CD4-positive, alpha-beta T cell treated with Interleukin-21 for 1 hour (primary cell): ENCODE measurements around the gene ZXDA.
"Not testable (repeated sequence)": the region's sequence is repeated elsewhere in the genome, so short reads cannot be mapped to it uniquely, and the experiment has no call there.

Experiments
- DNase-seq: peaks from one replicate; pipeline ENCODE4 v3.0.0-alpha.2; 2020

The ZXDA gene, protein sequence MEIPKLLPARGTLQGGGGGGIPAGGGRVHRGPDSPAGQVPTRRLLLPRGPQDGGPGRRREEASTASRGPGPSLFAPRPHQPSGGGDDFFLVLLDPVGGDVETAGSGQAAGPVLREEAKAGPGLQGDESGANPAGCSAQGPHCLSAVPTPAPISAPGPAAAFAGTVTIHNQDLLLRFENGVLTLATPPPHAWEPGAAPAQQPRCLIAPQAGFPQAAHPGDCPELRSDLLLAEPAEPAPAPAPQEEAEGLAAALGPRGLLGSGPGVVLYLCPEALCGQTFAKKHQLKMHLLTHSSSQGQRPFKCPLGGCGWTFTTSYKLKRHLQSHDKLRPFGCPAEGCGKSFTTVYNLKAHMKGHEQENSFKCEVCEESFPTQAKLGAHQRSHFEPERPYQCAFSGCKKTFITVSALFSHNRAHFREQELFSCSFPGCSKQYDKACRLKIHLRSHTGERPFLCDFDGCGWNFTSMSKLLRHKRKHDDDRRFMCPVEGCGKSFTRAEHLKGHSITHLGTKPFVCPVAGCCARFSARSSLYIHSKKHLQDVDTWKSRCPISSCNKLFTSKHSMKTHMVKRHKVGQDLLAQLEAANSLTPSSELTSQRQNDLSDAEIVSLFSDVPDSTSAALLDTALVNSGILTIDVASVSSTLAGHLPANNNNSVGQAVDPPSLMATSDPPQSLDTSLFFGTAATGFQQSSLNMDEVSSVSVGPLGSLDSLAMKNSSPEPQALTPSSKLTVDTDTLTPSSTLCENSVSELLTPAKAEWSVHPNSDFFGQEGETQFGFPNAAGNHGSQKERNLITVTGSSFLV

DNA sequence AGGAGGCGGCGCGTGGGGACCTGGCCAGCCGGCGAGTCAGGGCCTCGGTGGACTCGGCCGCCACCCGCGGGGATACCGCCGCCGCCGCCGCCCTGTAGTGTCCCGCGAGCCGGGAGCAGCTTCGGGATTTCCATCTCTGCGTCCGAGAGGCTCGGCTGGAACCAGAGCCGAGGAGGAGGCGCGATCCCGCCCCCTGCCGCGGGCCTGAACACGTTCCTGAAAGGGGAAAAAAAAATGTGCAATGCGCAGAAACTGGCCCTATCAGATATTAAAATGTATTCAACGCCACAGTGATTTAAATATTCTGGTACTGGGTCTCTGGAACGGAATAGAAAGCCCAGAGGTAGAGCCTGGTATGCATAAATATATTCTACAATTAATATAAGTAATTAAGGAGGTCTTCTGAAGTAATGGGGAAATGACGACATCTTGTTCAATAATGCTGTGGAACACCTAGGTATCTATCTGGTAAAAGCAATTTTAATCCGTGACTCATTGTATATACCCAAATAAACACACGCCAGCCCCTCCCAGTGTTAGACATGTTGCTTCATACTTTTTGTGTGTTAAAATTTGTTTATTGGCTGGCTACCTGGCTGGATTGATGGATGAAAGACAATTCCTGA is at the start of gene ZXDA:
Gene ZXDA (minus strand): TSS at position 172 of the 626 bp plus-strand sequence. CDS start 38 bp downstream, at position 134.
- DNase-seq, result peak; percentile 56

DNA sequence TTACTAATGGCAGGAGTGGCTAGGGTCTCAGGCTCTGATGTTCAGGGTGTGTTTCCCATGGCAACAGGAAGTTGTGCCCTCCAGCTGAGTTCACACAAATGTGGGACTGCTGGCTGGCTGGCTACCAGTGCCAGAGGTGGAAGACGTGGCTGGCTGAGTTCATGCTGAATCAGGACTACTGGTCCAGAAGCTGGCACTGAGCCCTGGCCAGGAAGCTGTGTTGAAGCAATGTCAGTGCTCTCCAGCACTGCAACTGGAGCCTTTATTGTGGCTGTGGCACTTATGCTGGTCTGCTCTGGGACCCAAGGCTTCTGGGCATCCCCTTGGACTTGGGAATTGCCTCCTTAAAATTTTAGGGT is 42.0 kb upstream of the ZXDA start:
- no peak for DNase-seq

DNA sequence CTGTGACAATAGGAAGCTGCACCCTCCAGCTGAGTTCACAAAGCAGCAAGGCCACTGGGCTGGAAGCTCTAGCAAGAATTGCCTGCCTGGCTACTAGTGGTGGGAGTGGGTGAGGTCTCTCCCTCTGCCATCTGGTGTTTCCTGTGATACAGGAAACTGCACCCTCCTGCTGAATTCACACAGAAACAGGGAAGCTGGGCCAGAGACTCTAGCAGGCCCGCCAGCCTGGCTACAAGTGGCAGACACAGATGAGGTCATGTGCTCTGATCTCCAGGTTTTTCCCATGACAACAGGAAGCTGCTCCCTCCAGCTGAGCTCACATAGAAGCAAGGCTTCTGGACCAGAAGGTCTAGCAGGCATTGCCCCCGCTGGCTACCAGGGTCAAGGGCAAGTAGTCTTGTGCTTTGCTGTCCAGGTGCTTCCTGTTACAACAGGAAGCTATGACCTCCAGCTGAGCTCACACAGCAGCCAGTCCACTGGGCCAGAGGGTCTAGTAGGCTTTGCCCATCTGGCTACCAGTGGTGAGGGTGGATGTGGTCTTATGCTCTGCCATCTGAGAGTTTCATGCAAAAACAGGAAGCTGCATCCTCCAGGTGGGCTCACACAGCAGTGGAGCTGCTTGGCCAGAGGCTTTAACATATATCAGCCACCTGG is 41.5 kb upstream of the ZXDA start:
- DNase-seq, result no peak

DNA sequence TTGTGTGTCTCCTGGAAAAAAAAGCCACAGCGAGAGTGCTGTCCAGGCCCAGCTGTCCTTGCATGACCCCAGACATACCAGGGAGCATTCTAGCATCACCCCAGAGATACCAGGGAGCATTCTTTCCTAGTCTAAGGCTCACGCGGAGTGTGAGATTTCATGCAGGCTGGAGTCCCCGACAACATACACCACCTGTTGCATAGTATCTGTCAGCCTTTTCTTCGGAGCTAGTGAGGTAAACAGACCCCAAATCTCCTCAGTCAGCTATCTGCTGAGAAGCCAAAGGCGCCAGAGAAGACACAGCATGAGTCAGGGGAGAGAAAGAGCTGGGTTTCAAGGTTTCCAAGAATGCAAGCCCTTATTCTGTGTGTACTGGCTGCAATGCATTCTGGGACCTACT is 23.1 kb upstream of the ZXDA start:
- DNase-seq, result no peak

DNA sequence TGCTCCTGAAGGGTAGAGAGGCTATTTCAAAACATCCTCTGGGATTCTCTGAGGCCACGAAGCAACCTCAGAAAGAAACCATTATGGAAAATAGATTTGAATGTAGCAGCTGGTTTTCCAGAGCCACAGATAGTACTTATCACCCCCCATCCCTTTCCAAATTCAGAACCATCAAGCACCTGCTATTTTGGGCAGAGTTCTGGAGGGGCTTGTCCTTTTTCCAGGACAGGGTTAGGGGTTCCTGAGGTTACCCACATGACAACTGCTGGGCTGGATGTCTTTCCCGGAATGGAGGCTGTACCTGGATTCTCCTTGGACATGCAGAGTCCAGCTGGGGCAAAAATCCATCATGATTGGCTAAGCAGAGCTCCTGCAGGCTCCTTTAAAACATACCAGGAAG is 22.0 kb upstream of the ZXDA start:
- no peak for DNase-seq

DNA sequence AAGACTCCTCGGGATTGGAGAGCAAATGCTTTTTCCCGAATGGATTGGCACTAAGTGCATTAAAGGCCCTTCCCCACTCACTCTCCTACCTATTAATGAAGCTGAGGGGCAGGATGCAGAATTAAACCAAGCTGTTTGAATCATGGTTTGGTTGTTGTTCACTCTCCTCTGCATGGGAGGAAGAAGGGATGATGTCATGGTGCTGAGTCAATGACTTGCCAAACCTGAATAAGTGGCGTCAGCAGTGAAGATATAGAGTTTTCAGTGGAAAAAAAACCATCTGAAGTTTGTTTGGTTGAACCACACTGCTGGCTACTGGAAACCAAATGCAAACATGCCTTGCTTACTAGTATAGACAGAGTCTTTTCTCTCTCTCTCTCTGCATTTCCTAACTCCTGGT is 19.8 kb upstream of the ZXDA start:
- DNase-seq, result no peak

DNA sequence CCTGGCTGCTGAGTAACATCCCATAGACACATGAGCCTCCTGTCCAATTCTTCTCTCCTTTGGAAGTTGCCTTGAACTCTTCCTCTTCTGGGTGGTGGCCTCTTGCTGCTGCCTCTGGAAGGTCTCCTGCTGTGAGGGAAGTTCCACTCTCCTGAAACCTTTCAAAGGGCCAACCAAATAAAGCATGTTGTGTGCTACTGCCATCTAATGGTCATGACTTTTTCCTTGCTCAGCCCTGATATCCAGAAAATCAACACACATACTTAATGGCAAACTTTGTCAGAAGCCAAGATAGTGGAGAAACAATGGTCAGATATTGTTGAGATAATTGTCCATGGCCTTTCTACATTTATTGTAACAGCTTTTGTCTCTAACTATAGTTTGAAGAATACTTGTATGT is 19.1 kb upstream of the ZXDA start:
- DNase-seq, result peak; percentile 24

DNA sequence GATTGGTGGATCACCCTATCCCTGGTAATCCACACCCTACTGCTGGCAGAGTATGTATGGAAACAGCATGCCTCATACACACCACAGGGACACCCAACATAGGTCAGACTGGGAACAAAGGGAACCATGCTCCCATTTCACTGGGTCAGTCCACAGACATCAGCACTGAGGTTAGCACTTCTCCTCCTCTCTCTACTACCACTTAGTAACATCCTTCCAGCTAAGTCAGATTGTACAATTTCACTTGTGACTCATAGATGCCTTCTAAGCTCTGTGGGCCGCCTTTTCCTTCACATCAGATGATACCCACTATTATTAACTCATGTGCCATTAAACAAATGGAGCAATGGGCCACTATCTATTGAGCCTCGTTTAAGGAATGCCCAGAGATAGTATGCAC is 15.5 kb upstream of the ZXDA start:
- DNase-seq, result no peak

DNA sequence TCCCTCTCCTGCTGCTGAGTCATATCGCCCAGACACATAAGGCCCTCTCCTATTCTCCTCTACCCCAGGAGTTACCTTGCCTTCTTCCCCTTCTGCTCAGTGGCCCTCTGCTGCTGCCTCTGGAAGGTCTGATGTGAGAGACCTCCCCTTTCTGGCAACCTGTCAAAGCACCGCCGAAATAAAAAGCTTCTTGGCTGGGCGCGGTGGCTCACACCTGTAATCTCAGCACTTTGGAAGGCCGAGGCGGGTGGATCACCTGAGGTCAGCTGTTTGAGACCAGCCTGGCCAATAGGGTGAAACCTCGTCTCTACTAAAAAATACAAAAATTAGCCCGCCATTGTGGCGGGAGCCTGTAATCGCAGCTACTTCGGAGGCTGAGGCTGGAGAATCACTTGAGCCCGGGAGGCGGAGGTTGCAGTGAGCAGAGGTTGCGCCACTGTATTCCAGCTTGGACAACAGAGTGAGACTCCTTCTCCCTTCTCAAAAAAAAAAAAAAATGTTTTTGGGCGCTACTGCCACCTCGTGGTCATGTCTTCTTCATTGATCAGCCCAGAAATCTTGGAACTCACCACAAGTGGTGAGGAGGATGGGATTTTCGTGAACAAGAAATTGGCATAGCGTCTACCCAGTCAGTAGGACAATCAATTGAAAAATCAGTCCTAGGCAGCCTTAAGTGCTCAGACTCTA is 8.6 kb upstream of the ZXDA start:
- peak; percentile 35 for DNase-seq

DNA sequence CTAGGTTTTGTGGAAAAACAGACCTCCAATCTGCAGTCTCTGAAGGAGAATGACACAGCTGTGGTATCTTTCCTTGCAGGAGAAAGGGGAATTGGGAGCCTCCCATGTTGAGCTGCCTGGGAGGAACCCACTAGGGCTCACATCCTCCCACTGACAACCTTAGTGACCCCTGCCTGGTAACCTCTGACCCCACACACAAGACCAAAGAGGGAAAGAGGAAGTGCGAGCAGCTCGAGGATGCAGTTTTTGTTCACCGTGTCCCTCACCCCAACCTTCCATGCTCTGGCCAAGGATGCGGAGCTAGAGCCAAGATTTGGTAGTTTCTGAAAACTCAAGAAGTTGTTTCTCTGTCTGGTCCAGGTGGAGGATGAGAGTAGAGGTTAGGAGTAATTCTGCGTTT is 5.4 kb upstream of the ZXDA start:
- no peak for DNase-seq

DNA sequence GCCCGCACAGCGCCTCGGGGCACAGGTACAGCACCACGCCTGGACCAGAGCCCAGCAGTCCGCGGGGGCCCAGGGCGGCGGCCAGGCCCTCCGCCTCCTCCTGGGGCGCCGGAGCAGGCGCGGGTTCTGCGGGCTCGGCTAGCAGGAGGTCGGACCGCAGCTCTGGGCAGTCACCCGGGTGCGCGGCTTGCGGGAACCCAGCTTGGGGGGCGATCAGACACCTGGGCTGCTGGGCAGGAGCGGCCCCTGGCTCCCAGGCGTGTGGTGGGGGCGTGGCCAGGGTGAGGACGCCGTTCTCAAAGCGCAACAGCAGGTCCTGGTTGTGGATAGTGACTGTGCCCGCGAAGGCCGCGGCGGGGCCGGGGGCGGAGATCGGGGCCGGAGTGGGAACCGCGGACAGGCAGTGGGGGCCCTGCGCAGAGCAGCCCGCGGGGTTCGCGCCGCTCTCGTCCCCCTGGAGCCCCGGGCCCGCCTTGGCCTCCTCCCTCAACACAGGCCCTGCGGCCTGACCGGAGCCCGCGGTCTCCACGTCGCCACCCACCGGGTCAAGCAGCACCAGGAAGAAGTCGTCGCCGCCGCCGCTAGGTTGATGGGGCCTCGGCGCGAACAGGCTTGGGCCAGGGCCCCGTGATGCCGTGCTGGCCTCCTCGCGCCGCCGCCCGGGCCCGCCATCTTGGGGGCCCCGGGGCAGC is 517 bp downstream of the ZXDA start:
- peak; percentile 45 for DNase-seq

DNA sequence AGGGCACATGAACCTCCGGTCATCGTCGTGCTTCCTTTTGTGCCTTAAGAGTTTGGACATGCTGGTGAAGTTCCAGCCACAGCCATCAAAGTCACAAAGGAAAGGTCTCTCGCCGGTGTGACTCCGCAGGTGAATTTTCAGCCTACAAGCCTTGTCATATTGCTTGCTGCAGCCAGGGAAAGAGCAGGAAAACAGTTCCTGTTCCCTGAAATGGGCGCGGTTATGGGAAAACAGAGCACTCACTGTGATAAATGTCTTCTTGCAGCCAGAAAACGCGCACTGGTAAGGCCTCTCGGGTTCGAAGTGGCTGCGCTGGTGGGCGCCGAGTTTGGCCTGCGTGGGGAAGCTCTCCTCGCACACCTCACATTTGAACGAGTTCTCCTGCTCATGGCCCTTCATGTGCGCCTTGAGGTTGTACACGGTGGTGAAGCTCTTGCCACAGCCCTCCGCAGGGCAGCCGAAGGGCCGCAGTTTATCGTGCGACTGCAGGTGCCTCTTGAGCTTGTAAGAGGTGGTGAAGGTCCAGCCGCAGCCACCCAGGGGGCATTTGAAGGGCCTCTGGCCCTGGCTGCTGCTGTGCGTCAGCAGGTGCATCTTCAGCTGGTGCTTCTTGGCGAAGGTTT is 1.2 kb downstream of the ZXDA start:
- DNase-seq, result not testable (repeated sequence)

DNA sequence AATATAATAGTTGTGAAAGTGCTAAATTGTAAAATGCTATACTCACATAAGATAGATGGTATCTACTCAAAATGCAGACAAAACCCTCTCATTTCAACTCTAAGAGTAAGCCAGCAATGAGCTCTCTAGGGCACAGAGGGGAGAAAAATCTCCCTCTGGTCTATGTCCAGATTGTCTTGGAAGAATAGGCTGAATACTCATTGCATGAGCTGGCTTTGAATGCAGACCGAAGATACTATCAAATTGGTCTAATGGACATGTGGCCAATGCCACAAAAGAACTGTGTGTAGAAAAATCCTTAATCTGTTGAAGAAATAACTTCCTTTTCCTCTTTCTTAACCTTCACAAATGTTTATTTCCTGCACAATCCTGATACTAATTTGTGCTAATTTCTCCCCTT is 3.5 kb downstream of the ZXDA start:
- no peak for DNase-seq

DNA sequence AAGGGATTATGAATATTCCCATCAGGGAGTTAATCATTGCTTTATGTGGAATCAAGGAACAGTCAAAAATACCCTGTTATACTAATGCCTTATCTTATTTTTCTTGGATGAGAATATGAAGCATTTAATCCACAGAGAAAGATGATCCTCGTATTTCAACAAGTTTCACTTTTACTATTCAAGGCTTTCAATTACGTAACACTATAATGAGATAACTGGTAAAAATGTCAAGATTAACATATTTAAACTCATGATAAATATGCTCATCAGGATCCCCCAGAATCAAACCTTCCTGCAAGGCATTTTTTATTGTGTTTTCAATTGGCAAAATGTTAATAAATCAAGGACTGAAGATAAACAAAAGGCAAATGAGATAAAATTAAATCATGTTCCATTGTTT is 5.1 kb downstream of the ZXDA start:
- peak; percentile 3 for DNase-seq

DNA sequence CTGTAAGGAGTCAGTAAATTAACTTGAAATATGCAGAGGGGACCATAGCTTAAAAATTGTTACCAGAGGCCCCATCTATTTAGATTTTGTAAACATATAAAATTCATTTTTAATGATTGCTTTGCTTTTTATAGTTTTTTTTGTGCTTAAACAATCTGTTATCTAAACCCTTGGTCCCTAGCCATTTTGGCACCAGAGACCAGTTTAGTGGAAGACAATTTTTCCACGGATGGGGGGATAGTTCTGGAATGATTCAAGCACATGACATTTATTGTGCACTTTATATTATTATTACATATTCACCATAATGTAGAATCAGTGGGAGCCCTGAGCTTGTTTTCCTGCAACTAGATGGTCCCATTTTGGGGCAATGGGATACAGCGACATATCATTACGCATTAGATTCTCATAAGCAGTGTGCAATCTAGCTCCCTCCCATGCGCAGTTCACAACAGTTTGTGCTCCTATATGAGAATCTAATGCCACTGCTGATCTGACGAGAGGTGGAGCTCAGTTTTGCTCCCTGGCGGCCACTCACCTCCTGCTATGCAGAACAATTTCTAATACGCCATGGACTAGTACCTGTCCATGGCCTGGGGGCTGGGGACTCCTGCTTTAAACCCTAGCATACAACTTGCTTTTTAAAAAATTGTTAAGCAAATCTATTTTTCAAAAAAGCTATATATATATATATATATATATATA is 5.9 kb downstream of the ZXDA start:
- DNase-seq, result no peak

DNA sequence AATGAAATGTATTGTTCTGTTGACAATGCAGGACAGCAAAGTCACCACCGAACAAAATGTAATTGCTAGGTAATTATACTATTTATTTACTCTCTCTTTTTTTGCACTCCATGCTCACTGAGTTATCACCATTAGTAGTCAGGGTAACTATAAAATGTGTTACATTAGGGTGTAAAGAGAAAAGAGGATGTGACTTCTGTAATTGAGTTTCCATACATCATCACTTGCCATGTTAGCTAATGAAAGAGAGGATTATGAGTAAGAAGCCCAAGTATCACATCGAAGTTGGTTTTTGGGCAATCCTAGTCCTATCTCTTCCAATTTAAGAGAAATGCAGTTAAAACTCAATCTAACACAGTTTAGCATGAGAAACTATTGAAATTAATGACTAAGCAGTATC is 7.6 kb downstream of the ZXDA start:
- DNase-seq, result no peak

DNA sequence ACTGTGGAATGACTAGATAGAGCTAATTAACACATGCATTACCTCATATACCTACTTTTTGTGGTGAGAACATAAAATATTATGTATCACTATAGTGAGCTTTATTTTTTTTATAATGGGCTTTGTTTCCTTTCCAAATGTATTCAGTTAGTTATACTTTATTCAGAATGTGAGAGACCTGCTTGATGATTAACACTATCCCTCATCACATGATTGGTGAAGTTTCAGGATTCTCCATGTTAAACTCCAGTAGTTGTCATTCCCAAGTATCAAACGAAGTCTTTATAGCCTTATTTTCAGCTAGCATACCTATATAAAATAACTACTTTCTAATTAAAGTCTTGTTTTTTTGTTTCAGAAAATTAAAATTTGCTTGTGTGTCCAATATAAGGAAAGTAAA is 8.8 kb downstream of the ZXDA start:
- no peak for DNase-seq

DNA sequence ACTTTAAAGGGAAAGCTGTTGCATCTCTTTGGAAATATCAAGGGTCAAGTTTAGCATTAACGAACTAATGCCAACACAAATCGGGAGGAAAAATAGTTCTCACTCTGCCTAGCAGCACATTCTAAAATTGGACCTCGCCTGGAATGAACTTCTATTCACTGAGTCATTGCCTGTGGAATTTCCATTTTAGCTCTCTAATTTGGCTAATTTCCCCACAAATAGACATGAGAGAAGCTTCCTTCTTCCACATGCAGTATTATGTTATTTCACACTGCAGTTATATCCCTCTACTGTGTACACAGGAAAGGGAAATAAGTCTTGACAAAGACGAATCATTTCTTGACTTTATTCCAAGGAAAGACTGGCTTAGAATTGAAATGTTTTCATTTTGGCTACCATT is 9.3 kb downstream of the ZXDA start:
- no peak for DNase-seq

DNA sequence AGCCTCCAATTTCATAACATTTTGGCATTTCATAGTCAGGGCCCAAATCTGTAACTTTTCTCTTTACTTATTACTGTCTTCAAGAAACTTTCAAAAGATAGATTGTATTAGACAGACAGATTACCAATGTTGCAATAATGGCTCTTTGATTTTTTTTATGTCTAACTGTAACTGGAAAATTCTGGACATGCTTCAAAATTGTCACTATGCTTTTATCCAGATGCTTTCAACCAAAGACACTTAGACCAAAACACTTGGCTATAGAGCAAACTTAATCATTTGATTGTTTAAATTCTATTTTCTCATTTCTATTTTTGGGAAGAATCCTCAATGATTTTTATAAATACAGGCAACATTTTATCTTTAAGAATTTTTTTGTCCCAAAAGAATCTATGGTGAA is 10.4 kb downstream of the ZXDA start:
- DNase-seq, result no peak

DNA sequence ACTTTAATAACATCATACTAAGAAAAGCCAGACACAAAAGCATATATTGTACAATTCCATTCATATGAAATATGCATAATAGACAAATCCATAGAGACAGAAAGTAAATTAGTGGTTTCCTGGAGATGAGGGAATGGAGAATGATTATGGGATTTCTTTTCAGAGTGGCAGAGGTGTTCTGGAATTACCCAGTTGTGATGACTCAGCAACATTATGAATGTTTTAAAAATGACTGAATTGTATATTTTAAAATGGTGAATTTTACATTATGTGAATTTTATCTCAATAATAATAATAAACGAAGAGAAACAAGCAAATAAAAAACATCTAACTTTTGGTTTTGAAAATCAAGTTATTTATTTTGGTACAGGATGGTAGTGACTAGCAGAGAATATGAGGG is 11.2 kb downstream of the ZXDA start:
- DNase-seq, result no peak

DNA sequence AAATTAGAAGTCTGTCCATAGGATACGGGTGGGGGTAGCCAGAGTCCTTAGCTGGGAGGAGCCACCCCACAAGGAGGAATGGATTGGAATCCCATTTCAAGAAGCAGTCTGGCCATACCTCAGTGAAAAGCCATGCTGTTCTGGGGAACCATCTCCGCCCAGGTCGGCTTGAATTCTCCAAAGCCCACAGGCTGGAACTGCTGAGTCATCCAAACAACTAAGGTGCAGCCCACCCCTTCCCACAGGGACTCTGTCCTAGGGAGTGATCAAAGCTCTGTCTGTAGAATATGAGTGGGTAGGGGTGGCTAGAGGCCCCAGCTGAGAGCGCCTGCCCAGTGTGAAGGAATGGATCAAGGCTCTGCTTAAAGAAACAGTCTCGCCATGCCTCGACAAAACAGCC is 38.8 kb downstream of the ZXDA start:
- DNase-seq, result no peak
